IPS-18a (cell line): ENCODE results near the gene KAT6B.

ENCODE experiments used
- H3K27ac ChIP-seq: one replicate; pipeline ENCODE4 v1.5.1; 2013; ENCODE audit warnings: low read length
- H3K27me3 ChIP-seq: one replicate; pipeline ENCODE4 v1.6.1; 2013; ENCODE audit warnings: mild to moderate bottlenecking, low read length; ENCODE audit not compliant: control insufficient read depth, insufficient read depth
- H3K36me3 ChIP-seq: one replicate; pipeline ENCODE4 v1.6.1; 2013; ENCODE audit warnings: low read depth, low read length; ENCODE audit not compliant: control insufficient read depth
- H3K4me1 ChIP-seq: one replicate; pipeline ENCODE4 v1.6.1; 2013; ENCODE audit warnings: low read depth, low read length; ENCODE audit not compliant: control insufficient read depth
- H3K4me3 ChIP-seq: one replicate; pipeline ENCODE4 v1.5.1; 2013; ENCODE audit warnings: low read length
- H3K9ac ChIP-seq: one replicate; pipeline ENCODE4 v1.6.1; 2013; ENCODE audit warnings: mild to moderate bottlenecking, low read length, moderate library complexity
- H3K9me3 ChIP-seq: one replicate; pipeline ENCODE4 v1.6.1; 2013; ENCODE audit warnings: low read depth, low read length; ENCODE audit not compliant: control insufficient read depth

Gene KAT6B

DNA sequence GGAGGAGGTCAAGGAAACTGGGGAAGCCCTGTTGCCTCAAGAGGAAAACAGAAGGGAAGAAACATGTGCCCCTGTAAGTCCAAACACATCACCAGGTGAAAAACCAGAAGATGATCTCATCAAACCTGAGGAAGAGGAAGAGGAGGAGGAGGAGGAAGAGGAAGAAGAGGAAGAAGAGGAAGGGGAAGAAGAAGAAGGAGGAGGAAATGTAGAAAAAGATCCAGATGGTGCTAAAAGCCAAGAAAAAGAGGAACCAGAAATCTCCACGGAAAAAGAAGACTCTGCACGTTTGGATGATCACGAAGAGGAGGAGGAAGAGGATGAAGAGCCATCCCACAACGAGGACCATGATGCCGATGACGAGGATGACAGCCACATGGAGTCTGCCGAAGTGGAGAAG lies 202.3 kb downstream of the KAT6B start:
- Histone ChIP-seq H3K9ac (no peak overlapping the region), H3K9me3 (no peaks in the 10 kb centered on the region), H3K36me3 (peaks cover 29% of the 10 kb centered on the region)

DNA sequence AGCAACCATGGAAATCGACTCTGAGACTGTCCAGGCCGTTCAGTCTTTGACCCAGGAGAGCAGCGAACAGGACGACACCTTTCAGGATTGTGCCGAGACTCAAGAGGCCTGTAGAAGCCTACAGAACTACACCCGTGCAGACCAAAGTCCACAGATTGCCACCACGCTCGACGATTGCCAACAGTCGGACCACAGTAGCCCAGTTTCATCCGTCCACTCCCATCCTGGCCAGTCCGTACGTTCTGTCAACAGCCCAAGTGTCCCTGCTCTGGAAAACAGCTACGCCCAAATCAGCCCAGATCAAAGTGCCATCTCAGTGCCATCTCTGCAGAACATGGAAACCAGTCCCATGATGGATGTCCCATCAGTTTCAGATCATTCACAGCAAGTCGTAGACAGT lies 203.0 kb downstream of the KAT6B start:
- no peak overlapping the region for H3K9ac ChIP-seq
- no peaks in the 10 kb centered on the region for H3K9me3 ChIP-seq
- no peaks in the 10 kb centered on the region for H3K4me1 ChIP-seq
- no peak overlapping the region for H3K27ac ChIP-seq
- no peak overlapping the region for H3K4me3 ChIP-seq
- no peaks in the 10 kb centered on the region for H3K27me3 ChIP-seq
- H3K36me3 ChIP-seq, result peaks cover 29% of the 10 kb centered on the region

More for the DNA sequence above, 202.3 kb downstream of the KAT6B start:
- H3K4me1 ChIP-seq, result no peaks in the 10 kb centered on the region
- no peaks in the 10 kb centered on the region for H3K27me3 ChIP-seq
- H3K27ac ChIP-seq, result no peak overlapping the region
- H3K4me3 ChIP-seq, result no peak overlapping the region

DNA sequence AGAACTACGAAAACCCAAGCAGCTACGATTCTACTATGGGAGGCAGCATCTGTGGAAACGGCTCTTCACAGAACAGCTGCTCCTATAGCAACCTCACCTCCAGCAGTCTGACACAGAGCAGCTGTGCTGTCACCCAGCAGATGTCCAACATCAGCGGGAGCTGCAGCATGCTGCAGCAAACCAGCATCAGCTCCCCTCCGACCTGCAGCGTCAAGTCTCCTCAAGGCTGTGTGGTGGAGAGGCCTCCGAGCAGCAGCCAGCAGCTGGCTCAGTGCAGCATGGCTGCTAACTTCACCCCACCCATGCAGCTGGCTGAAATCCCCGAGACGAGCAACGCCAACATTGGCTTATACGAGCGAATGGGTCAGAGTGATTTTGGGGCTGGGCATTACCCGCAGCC lies 203.5 kb downstream of the KAT6B start:
- Histone ChIP-seq H3K27ac (no peak overlapping the region), H3K4me1 (no peaks in the 10 kb centered on the region), H3K4me3 (no peak overlapping the region), H3K9ac (no peak overlapping the region), H3K27me3 (no peaks in the 10 kb centered on the region), H3K9me3 (no peaks in the 10 kb centered on the region), H3K36me3 (peaks cover 26% of the 10 kb centered on the region)

DNA sequence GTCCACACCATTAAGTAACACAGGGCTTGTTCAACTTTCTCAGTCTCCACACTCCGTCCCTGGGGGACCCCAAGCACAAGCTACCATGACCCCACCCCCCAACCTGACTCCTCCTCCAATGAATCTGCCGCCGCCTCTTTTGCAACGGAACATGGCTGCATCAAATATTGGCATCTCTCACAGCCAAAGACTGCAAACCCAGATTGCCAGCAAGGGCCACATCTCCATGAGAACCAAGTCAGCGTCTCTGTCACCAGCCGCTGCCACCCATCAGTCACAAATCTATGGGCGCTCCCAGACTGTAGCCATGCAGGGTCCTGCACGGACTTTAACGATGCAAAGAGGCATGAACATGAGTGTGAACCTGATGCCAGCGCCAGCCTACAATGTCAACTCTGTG lies 204.0 kb downstream of the KAT6B start:
- Histone ChIP-seq H3K36me3 (peaks cover 21% of the 10 kb centered on the region), H3K27me3 (no peaks in the 10 kb centered on the region), H3K27ac (no peak overlapping the region), H3K9ac (no peak overlapping the region), H3K9me3 (no peaks in the 10 kb centered on the region), H3K4me1 (no peaks in the 10 kb centered on the region), H3K4me3 (no peak overlapping the region)

DNA sequence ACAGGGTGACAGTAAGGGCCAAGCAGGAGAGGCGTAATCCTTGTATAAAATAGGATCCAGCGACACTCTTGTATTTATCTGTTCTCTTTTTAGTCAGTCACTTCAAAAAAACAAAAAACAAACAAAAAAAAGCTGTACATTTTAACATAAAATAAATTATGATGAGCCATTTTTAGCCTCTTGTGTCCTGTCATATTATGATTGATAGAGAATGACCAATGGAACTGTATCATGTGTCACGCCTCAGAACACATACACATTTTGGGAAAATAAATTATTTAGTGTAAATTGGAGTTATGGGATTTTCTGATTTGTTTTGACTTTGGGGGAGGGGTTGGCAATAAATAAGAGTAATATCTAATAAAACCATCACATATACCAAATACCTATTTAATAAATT lies 205.7 kb downstream of the KAT6B start:
- Histone ChIP-seq H3K9ac (no peak overlapping the region), H3K9me3 (no peaks in the 10 kb centered on the region), H3K27me3 (no peaks in the 10 kb centered on the region), H3K4me3 (no peak overlapping the region), H3K27ac (no peak overlapping the region), H3K36me3 (peaks cover 21% of the 10 kb centered on the region), H3K4me1 (no peaks in the 10 kb centered on the region)

DNA sequence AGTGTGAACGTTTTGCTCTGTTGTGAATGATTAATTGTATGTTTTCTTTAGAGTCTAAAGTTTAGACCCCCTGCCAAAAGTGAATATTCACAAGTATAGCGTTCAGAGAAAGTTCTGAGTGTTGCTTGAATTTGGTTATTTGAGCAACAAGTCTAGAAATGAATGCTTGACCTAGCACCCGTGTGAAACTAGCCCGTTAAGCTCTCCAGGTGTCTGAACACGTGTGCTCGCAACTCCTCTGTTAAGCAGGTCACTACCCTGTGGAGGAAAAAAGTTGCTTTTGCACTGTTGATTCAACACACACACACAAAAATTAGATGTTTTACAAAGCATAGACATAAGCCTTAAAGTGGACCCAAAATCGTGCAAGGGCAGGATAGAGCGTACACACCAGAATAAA lies 206.4 kb downstream of the KAT6B start:
- H3K36me3 ChIP-seq, result peaks cover 21% of the 10 kb centered on the region
- no peaks in the 10 kb centered on the region for H3K27me3 ChIP-seq
- H3K27ac ChIP-seq, result no peak overlapping the region
- no peak overlapping the region for H3K4me3 ChIP-seq
- H3K9ac ChIP-seq, result no peak overlapping the region
- H3K9me3 ChIP-seq, result no peaks in the 10 kb centered on the region
- H3K4me1 ChIP-seq, result no peaks in the 10 kb centered on the region

DNA sequence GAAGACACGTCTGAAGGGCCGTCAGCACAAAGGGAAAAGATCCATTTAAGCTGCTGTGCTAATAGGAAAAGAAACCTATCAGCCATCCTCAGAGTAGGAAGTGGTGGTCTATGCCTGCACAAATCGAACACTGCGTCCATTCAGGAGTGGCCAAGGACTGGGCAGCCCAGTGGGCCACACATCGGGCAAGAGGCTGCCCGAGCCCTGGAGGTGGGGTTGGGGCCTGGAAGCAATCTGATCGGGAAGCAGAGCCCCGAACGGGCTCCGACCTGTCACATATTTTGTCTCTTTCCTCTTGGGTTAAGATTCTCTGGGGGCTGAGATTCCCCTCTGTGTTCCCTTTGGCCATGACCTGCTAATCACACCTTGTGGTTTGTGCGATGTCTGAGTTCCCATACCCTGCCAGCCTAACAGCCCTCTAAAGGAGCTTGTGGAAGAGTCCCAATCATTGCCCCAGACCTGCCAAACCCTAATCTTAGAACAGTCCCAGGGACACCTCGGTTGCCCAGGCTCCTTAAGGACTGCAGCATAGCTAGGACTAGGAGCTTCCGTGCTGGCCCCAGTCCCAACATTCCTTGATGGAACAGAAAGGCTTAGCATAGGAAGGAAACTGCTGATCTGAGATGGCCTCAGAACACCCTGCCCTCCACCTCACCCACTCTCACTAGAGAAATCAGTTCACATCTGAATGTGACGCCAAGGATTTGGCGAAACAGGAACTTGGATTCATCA lies 207.2 kb downstream of the KAT6B start:
- H3K9ac ChIP-seq, result no peak overlapping the region
- peaks cover 15% of the 10 kb centered on the region for H3K36me3 ChIP-seq
- no peaks in the 10 kb centered on the region for H3K9me3 ChIP-seq
- no peak overlapping the region for H3K27ac ChIP-seq
- H3K27me3 ChIP-seq, result no peaks in the 10 kb centered on the region
- no peaks in the 10 kb centered on the region for H3K4me1 ChIP-seq
- H3K4me3 ChIP-seq, result no peak overlapping the region

DNA sequence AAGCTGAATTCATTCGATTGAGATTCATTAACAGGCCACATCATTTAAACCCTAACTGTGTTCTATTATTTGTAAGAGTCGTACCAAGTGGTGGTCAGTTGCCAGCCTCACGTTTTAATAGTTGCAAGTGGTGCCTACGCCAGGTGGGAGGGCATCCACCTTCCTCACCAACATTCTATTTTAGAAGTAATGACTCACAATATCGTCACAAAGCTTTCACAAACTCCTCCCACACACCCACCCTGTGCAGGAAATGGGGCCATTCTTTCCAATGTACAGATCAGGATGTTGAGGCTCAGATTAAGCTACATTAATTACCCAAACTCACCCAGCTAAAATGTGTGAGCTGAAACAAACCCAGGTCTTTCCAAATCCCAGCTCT lies 207.7 kb downstream of the KAT6B start:
- Histone ChIP-seq H3K4me3 (no peak overlapping the region), H3K9me3 (no peaks in the 10 kb centered on the region), H3K9ac (no peak overlapping the region), H3K27me3 (no peaks in the 10 kb centered on the region), H3K36me3 (peaks cover 13% of the 10 kb centered on the region), H3K27ac (no peak overlapping the region), H3K4me1 (no peaks in the 10 kb centered on the region)

DNA sequence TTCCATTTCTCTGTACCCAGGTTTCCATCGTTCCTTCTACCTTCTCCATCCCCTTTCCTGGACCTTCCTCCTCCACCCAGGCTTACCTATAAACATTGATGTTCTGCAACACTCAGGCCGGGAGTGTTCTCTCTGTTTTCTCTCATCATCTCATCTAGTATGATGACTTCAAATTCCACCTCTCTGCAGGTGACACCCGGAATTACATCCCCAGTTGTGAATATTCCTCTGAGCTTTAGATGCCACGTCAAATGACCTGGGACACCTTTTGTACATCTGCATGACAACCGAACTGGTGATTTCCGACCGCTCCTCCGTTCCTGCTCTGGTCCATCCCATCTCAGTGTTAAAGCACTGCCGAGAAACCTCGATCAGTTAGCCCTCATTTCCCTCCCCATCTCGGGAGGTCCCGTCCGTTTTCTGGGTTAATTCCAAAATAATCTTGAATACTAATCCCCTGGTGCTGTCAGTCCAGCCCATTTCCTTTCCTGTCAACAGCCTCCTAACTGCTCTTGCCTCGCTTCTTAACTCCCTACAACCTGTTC lies 208.4 kb downstream of the KAT6B start:
- Histone ChIP-seq H3K27me3 (no peaks in the 10 kb centered on the region), H3K4me1 (no peaks in the 10 kb centered on the region), H3K4me3 (no peak overlapping the region), H3K36me3 (peaks cover 10% of the 10 kb centered on the region), H3K27ac (no peak overlapping the region), H3K9ac (no peak overlapping the region), H3K9me3 (no peaks in the 10 kb centered on the region)

DNA sequence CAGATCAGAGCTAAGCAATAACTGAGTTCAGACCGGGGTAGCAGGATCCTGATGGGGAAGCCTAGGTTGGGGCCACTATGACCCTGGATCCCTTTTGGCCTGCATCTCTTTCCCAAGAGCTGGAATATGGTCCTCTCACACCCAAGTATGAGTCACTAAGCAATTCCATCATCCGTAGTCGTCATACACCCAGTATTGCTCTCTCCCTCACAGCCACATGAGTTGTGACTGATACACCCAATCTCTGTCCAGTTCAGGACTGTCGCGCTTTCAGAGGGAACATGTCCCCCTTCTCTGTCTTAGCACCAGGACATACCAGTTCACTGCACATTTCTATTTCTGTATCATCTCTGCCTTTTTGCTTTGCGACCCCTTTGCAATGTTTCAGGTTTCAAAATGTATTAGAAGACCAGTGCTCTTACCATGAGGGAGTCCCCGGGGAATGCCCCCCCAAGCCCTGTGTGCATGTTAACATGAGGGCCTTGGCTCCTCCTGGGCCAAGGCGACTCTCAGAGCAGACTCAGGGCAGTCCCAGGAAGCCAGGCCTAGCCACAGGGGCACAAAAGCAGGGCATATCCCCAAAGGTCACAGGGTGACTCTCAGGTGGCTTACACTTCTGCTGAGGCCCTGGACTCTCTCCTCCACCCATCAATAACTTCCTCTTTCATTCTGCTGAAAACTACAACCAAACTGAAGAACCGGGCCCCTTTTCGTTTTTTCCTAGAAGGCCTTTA lies 209.7 kb downstream of the KAT6B start:
- Histone ChIP-seq H3K4me1 (no peaks in the 10 kb centered on the region), H3K27me3 (no peaks in the 10 kb centered on the region), H3K9me3 (no peaks in the 10 kb centered on the region), H3K4me3 (no peak overlapping the region), H3K27ac (no peak overlapping the region), H3K9ac (no peak overlapping the region), H3K36me3 (no peaks in the 10 kb centered on the region)

DNA sequence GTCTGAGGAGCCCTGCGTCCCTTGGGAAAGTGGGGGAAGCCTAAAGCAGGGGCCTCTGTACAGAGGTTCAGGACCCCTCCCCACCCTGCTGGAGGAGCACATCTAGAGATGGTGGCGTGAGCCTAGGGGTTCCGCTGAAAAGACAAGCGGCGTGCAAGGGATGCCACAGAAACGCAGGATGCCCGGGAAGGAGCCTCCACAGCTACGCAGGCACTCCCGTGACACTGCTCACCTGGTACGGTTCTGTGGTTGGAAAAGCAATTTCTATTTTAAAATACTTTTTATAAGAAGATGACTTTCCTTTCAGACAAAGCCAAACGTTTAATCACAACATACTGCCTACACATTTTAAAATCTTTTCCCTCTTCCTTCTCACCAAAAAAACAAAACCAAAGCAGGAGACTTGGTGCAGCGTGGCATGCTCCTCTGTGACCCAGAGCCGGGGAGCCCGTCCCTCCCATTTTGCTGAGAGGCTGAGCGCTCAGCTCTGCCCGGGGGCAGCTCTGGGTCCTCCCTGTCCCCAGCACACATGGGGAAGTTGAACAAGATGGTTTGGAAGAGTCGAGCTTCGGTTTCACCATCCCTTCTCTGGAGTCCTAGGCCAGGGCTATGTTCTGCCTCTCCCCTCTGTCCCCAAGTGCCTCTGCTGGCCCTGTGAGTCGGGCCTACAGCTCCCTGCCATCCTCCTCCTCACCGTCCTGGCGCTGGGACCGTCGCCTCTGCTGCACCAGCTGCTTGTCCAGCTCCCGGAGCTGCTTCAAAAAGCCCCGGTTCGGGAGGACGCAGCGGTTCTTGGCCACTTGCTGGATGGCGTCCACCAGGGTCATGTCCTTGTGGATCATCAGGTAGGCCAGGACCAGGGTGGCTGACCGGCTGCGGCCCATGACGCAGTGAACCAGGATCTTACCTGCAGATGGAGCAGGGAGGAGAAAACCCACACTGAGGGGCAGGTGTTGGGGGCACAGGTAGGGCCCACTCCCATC lies 211.1 kb downstream of the KAT6B start:
- Histone ChIP-seq H3K27ac (no peak overlapping the region), H3K9ac (no peak overlapping the region), H3K27me3 (no peaks in the 10 kb centered on the region), H3K36me3 (no peaks in the 10 kb centered on the region), H3K4me1 (no peaks in the 10 kb centered on the region), H3K9me3 (no peaks in the 10 kb centered on the region), H3K4me3 (no peak overlapping the region)
